Neural progenitor cell (in vitro differentiated cells): ENCODE measurements around the gene DNAH7.

Experiments used
- CTCF ChIP-seq: fragments of 200-600 bp; sonication (generic); IDR thresholded peaks from 2 replicates; pipeline ENCODE4 v1.5.1; 2017; ENCODE audit warnings: antibody characterized with exemption, mild to moderate bottlenecking
- EZH2 ChIP-seq: fragments of 200-600 bp; sonication (generic); IDR thresholded peaks from 2 replicates; pipeline ENCODE4 v1.6.1; 2017; ENCODE audit warnings: antibody characterized with exemption, mild to moderate bottlenecking, moderate library complexity
- EZH2phosphoT487 ChIP-seq: fragments of 200-600 bp; sonication (generic); IDR thresholded peaks from 2 replicates; pipeline ENCODE4 v1.6.1; 2017; ENCODE audit warnings: antibody characterized with exemption

GRCh38 chr2:195898505-195899191 lies 170.0 kb downstream of the DNAH7 start:
- TF ChIP-seq CTCF (no peak), EZH2phosphoT487 (no peak), EZH2 (no peak)
